H1 (cell line): Measurements from ENCODE around the gene PTAR1. TPM values are rescaled to one million over a fixed set of nuclear protein-coding genes. Genes with fewer than 3 reads are reported as not detected.

Source experiments
- CTCF ChIA-PET: fragments of 300-600 bp; sonication (Branson Sonifier 250); formaldehyde crosslinking; loops from one replicate; lab custom pipeline; 2021; ENCODE audit not compliant: partially characterized antibody; lab: Charles Lee
- POLR2A ChIA-PET: fragments of 300-600 bp; sonication (Branson Sonifier 250); formaldehyde crosslinking; loops from one replicate; lab custom pipeline; 2021; ENCODE audit warnings: inconsistent platforms; ENCODE audit not compliant: partially characterized antibody; lab: Charles Lee
- DNase-seq, 2 experiments: peaks; one replicate each; pipeline versions ENCODE4 v3.0.0 to v3.0.0-alpha.2; 2010 to 2022; ENCODE audit warnings: low spot score in 2 of 2, low read depth in 1 of 2, mixed read lengths in 1 of 2
- FAIRE-seq: peaks from 2 replicates; lab custom pipeline; 2011; peaks lifted over from hg19 to GRCh38; lab: Jason Lieb, UNC
- H2AFZ ChIP-seq: 2 replicates; pipeline ENCODE4 v1.8.1; 2012; ENCODE audit warnings: low read length, inconsistent platforms
- H2AK5ac ChIP-seq: 2 replicates; pipeline ENCODE4 v1.6.1; 2013; ENCODE audit warnings: low read depth, low read length
- H2BK120ac ChIP-seq: replicated peaks from 2 replicates; pipeline ENCODE3; 2013; ENCODE audit warnings: low read depth, low read length, inconsistent platforms
- H2BK12ac ChIP-seq: 2 replicates; pipeline ENCODE4 v1.6.1; 2013; ENCODE audit warnings: low read depth, low read length
- H2BK15ac ChIP-seq: 2 replicates; pipeline ENCODE4 v1.6.1; 2013; ENCODE audit warnings: low read length
- H2BK20ac ChIP-seq: 2 replicates; pipeline ENCODE4 v1.6.1; 2013; ENCODE audit warnings: low read length
- H2BK5ac ChIP-seq: 2 replicates; pipeline ENCODE4 v1.6.1; 2013; ENCODE audit warnings: low read depth, low read length
- H3K14ac ChIP-seq: 2 replicates; pipeline ENCODE4 v1.6.1; 2013; ENCODE audit warnings: inconsistent platforms; ENCODE audit not compliant: insufficient read length
- H3K18ac ChIP-seq: 2 replicates; pipeline ENCODE4 v1.6.1; 2013; ENCODE audit warnings: low read length; ENCODE audit errors: extremely low read depth
- H3K23ac ChIP-seq: 2 replicates; pipeline ENCODE4 v1.6.1; 2013; ENCODE audit warnings: inconsistent platforms; ENCODE audit not compliant: insufficient read length
- H3K23me2 ChIP-seq: 2 replicates; pipeline ENCODE4 v1.6.1; 2013; ENCODE audit warnings: low read depth, low read length
- H3K27ac ChIP-seq: 2 replicates; pipeline ENCODE4 v1.6.1; 2011; ENCODE audit warnings: low read depth, low read length, inconsistent platforms
- H3K27me3 ChIP-seq, 4 experiments: replicated peaks in 1 of 4; 1 replicate in 1 of 4; 2 replicates in 3 of 4; pipeline versions ENCODE4 v1.6.1 to v1.8.1; 2011 to 2013; ENCODE audit warnings: low read length in 3 of 4, mild to moderate bottlenecking in 3 of 4, inconsistent platforms in 2 of 4, mixed read lengths in 2 of 4, moderate library complexity in 1 of 4; ENCODE audit not compliant: control insufficient read depth in 3 of 4, insufficient read depth in 3 of 4; ENCODE audit errors: extremely low read depth in 1 of 4
- H3K36me3 ChIP-seq, 4 experiments: 2 replicates each; pipeline versions ENCODE4 v1.6.1 to v1.8.1; 2011 to 2013; ENCODE audit warnings: mild to moderate bottlenecking in 4 of 4, low read length in 3 of 4, moderate library complexity in 2 of 4, control low read depth in 1 of 4, inconsistent platforms in 1 of 4; ENCODE audit not compliant: insufficient read depth in 4 of 4, control insufficient read depth in 2 of 4
- H3K4ac ChIP-seq: replicated peaks from 2 replicates; pipeline ENCODE3; 2013; ENCODE audit warnings: low read length, low read depth, mixed read lengths, inconsistent platforms; ENCODE audit not compliant: insufficient read length
- H3K4me1 ChIP-seq, 4 experiments: replicated peaks in 1 of 4; 1 replicate in 1 of 4; 2 replicates in 3 of 4; pipeline versions ENCODE4 v1.6.1 to v1.8.1; 2011 to 2013; ENCODE audit warnings: low read length in 3 of 4, inconsistent platforms in 2 of 4, mixed read lengths in 1 of 4; ENCODE audit not compliant: insufficient read depth in 4 of 4, control insufficient read depth in 3 of 4
- H3K4me2 ChIP-seq, 2 experiments: 2 replicates each; pipeline versions ENCODE4 v1.6.1 to v1.8.1; 2011 to 2013; ENCODE audit warnings: low read depth in 2 of 2, low read length in 2 of 2, control low read depth in 1 of 2, inconsistent platforms in 1 of 2, mild to moderate bottlenecking in 1 of 2; ENCODE audit not compliant: insufficient read depth in 1 of 2
- H3K4me3 ChIP-seq, 4 experiments: fragments of 200-600, 300-600 bp in 1 of 4; sonication (generic), shearing (Covaris generic), sonication (Bioruptor Twin) in 1 of 4; 2 replicates each; pipeline versions ENCODE4 v1.5.1 to v1.8.1; 2011 to 2016; ENCODE audit warnings: low read length in 4 of 4, low read depth in 3 of 4, control low read depth in 2 of 4, inconsistent platforms in 2 of 4, mild to moderate bottlenecking in 2 of 4, mixed read lengths in 1 of 4, moderate library complexity in 1 of 4; ENCODE audit not compliant: insufficient read depth in 2 of 4; ENCODE audit errors: extremely low read depth in 1 of 4
- H3K56ac ChIP-seq: replicated peaks from 2 replicates; pipeline ENCODE3; 2013; ENCODE audit warnings: low read depth, mild to moderate bottlenecking, mixed read lengths, low read length, inconsistent platforms; ENCODE audit not compliant: insufficient read length
- H3K79me1 ChIP-seq: 2 replicates; pipeline ENCODE4 v1.6.1; 2013; ENCODE audit warnings: low read depth, low read length, control low read depth
- H3K79me2 ChIP-seq, 2 experiments: 2 replicates each; pipeline versions ENCODE4 v1.6.1 to v1.8.1; 2012 to 2013; ENCODE audit warnings: low read length in 2 of 2, mild to moderate bottlenecking in 2 of 2, inconsistent platforms in 1 of 2; ENCODE audit not compliant: insufficient read depth in 2 of 2, control insufficient read depth in 1 of 2
- H3K9ac ChIP-seq, 4 experiments: replicated peaks in 1 of 4; 1 replicate in 1 of 4; 2 replicates in 3 of 4; pipeline versions ENCODE4 v1.6.1 to v1.8.1; 2011 to 2013; ENCODE audit warnings: low read depth in 3 of 4, low read length in 3 of 4, control low read depth in 2 of 4, mild to moderate bottlenecking in 2 of 4, moderate library complexity in 2 of 4, inconsistent platforms in 1 of 4; ENCODE audit errors: extremely low read depth in 1 of 4
- H3K9me3 ChIP-seq, 2 experiments: 2 replicates each; pipeline versions ENCODE4 v1.6.1 to v1.8.1; 2012 to 2013; ENCODE audit warnings: mild to moderate bottlenecking in 2 of 2, moderate library complexity in 2 of 2, control low read depth in 1 of 2, inconsistent platforms in 1 of 2, low read depth in 1 of 2, low read length in 1 of 2, mixed read lengths in 1 of 2; ENCODE audit not compliant: insufficient read depth in 2 of 2
- H4K20me1 ChIP-seq, 2 experiments: replicated peaks in 1 of 2; 2 replicates each; pipeline versions ENCODE3 to v1.8.1; 2011 to 2013; ENCODE audit warnings: inconsistent platforms in 2 of 2, low read length in 2 of 2, mild to moderate bottlenecking in 1 of 2; ENCODE audit not compliant: insufficient read depth in 2 of 2, control insufficient read depth in 1 of 2
- H4K5ac ChIP-seq: 2 replicates; pipeline ENCODE4 v1.6.1; 2013; ENCODE audit warnings: low read length, low read depth, mixed read lengths, inconsistent platforms; ENCODE audit not compliant: insufficient read length
- H4K8ac ChIP-seq: 2 replicates; pipeline ENCODE4 v1.8.0; 2013; ENCODE audit warnings: mild to moderate bottlenecking, moderate library complexity, low read length, inconsistent platforms; ENCODE audit not compliant: insufficient read depth; ENCODE audit errors: extremely low read depth
- H4K91ac ChIP-seq: replicated peaks from 2 replicates; pipeline ENCODE3; 2013; ENCODE audit warnings: low read length, mixed read lengths, inconsistent platforms; ENCODE audit not compliant: insufficient read length
- CHD1 ChIP-seq: IDR thresholded peaks from 2 replicates; pipeline ENCODE4 v1.6.1; 2012; ENCODE audit warnings: low read depth, low read length, improper control_type of control experiment
- GTF2F1 ChIP-seq: IDR thresholded peaks from 2 replicates; pipeline ENCODE4 v1.6.1; 2012; ENCODE audit warnings: low read depth, low read length, improper control_type of control experiment, borderline replicate concordance
- HDAC2 ChIP-seq, 2 experiments: fragments of 300-600 bp in 1 of 2; sonication (generic) in 1 of 2; IDR thresholded peaks; 2 replicates each; pipeline ENCODE4 v1.6.1; 2011 to 2012; ENCODE audit warnings: low read depth in 2 of 2, low read length in 2 of 2, mild to moderate bottlenecking in 2 of 2, moderate library complexity in 2 of 2, borderline replicate concordance in 1 of 2, inconsistent platforms in 1 of 2
- RFX5 ChIP-seq: IDR thresholded peaks from 2 replicates; pipeline ENCODE4 v1.6.1; 2011; ENCODE audit warnings: low read depth, low read length, improper control_type of control experiment, borderline replicate concordance
- WGBS, 2 experiments: shearing (Covaris generic) in 1 of 2; methylation state at CpG; one replicate each; pipeline versions ENCODE4 v1.1.6 to v1.1.7; 2013 to 2015; ENCODE audit warnings: low lambda C conversion rate in 2 of 2, mixed read lengths in 2 of 2, inconsistent platforms in 1 of 2, low coverage in 1 of 2, missing lambda C conversion rate in 1 of 2; ENCODE audit not compliant: insufficient replicate concordance in 2 of 2, insufficient coverage in 1 of 2, insufficient read length in 1 of 2; ENCODE audit errors: extremely low coverage in 1 of 2, missing lambda C conversion rate in 1 of 2; 5-methylcytosine and 5-hydroxymethylcytosine counted together
- polyA plus RNA-seq, 7 experiments: library from polyadenylated mRNA; depleted of rRNA in 3 of 7; stranded (reverse) in 5 of 7; unstranded in 2 of 7; fragments of >200 nt in 5 of 7; fragments of 200-250 nt in 2 of 7; gene quantifications; 1 replicate in 5 of 7; 2 replicates in 1 of 7; 4 replicates in 1 of 7; pipeline versions ENCODE4 v1.2.1 to v1.2.3, GENCODE V29; 2011 to 2013; ENCODE audit warnings: missing spikeins in 2 of 7, mixed read lengths in 2 of 7
- total RNA-seq: library from RNA; stranded (reverse); fragmentation: NEBNext Ultra II Directional; extraction: Animal tissue kit (Norgen Biotek cat#: 25700); gene quantifications from 2 replicates; pipeline ENCODE4 v1.2.1, GENCODE V29; 2021
- TF ChIP-seq, protein P1 (sequence below), 3 experiments: IDR thresholded peaks; 1 replicate in 2 of 3; 2 replicates in 1 of 3; pipeline versions ENCODE4 v1.5.1 to v1.6.1; 2011; ENCODE audit warnings: low read length in 3 of 3, mild to moderate bottlenecking in 3 of 3, inconsistent platforms in 2 of 3, low read depth in 1 of 3, moderate library complexity in 1 of 3; ENCODE audit not compliant: insufficient read depth in 1 of 3; ENCODE audit errors: control extremely low read depth in 1 of 3
- TF ChIP-seq, protein P2 (sequence below): IDR thresholded peaks from 2 replicates; pipeline ENCODE4 v1.6.1; 2012; ENCODE audit warnings: inconsistent platforms

PTAR1 gene
- total and polyA plus RNA-seq, 2 of the 8 experiments (the other 6 are each of a cell fraction or from before 2014, with no cell fraction given) = 19.5 to 84.9 TPM

DNA sequence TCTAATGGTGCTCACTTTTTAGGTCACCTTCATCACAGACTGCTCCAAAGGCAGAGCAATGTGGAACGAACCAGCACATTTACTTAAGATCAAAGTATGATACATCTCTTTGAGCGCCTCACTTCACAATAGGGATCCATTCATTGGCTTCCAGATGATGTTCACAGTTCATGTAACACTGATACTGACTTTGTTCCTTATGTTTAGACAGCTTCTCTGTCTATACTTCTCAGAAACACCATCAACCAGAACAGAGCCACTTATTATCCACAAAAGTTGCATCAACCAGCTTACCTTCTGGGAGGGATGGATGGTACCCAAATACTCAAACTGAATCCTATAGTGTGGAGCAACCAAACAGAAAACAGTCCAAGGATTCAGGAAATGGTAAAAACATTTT is 4.6 kb downstream of the PTAR1 start:
- peaks cover 2 to 11% (median 8%) of the 10 kb centered on the region in 4 experiments; a peak in 5 of 7 replicates for H3K4me1 ChIP-seq
- POLR2A ChIA-PET = interaction anchor here (1.2 to 3.0 kb wide), 2 partner anchors 10 to 82 kb away, joined by 3 to 12 read pairs; no protein-coding TSS in a partner anchor
- no peak overlapping the region for H2BK5ac ChIP-seq
- H3K23ac ChIP-seq = no peak overlapping the region
- H3K18ac ChIP-seq = no peak overlapping the region
- peaks cover 3 to 8% of the 10 kb centered on the region in 2 experiments for H4K20me1 ChIP-seq
- H2AFZ ChIP-seq = no peak overlapping the region
- DNase-seq (no peak), FAIRE-seq (peak; percentile 48)
- peaks cover 0 to 45% (median 4%) of the 10 kb centered on the region in 4 experiments; a peak in 3 of 8 replicates for H3K36me3 ChIP-seq
- no peak overlapping the region for H2BK12ac ChIP-seq
- WGBS, 2 experiments = 97% methylated on average over 2 of the region's 2 CpGs; no CpG with 5 or more reads in 1 of the 2 experiments
- H3K79me2 ChIP-seq = peaks cover 26 to 93% of the 10 kb centered on the region in 2 experiments
- H2BK20ac ChIP-seq = no peak overlapping the region
- no peak overlapping the region for H3K27ac ChIP-seq
- no peak overlapping the region for H3K4ac ChIP-seq
- H3K23me2 ChIP-seq = peaks cover 2% of the 10 kb centered on the region; the same call in 1 of the 2 replicates
- H2AK5ac ChIP-seq = no peak overlapping the region
- H4K5ac ChIP-seq = no peak overlapping the region
- H3K9me3 ChIP-seq = no peaks in the 10 kb centered on the region
- no peaks in the 10 kb centered on the region; the same call in 1 of the 2 replicates for H3K79me1 ChIP-seq
- no peak overlapping the region for H4K91ac ChIP-seq
- no peak overlapping the region; a peak in 1 of 4 replicates for H3K4me2 ChIP-seq
- H3K14ac ChIP-seq = no peak overlapping the region
- H3K4me3 ChIP-seq = no peak overlapping the region
- no peak overlapping the region for H2BK120ac ChIP-seq
- no peak overlapping the region for H3K56ac ChIP-seq
- TF ChIP-seq HDAC2 (IDR thresholded peaks at IDR 0.05; ENCODE audit: borderline replicate concordance in 1 of 2, low read depth in 2 of 2, low read length in 2 of 2) (no peak), CHD1 (no peak), GTF2F1 (no peak), RFX5 (no peak)
- TF ChIP-seq, protein P1, sequence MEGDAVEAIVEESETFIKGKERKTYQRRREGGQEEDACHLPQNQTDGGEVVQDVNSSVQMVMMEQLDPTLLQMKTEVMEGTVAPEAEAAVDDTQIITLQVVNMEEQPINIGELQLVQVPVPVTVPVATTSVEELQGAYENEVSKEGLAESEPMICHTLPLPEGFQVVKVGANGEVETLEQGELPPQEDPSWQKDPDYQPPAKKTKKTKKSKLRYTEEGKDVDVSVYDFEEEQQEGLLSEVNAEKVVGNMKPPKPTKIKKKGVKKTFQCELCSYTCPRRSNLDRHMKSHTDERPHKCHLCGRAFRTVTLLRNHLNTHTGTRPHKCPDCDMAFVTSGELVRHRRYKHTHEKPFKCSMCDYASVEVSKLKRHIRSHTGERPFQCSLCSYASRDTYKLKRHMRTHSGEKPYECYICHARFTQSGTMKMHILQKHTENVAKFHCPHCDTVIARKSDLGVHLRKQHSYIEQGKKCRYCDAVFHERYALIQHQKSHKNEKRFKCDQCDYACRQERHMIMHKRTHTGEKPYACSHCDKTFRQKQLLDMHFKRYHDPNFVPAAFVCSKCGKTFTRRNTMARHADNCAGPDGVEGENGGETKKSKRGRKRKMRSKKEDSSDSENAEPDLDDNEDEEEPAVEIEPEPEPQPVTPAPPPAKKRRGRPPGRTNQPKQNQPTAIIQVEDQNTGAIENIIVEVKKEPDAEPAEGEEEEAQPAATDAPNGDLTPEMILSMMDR (IDR thresholded peaks at IDR 0.05; ENCODE audit: control extremely low read depth in 1 of 3, insufficient read depth in 1 of 3, low read depth in 1 of 3, low read length in 3 of 3) = no peak
- TF ChIP-seq, protein P2, sequence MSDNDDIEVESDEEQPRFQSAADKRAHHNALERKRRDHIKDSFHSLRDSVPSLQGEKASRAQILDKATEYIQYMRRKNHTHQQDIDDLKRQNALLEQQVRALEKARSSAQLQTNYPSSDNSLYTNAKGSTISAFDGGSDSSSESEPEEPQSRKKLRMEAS = no peak
- TF ChIP-seq, all 59 proteins: peak for 0
- Histone ChIP-seq H2BK15ac (no peak overlapping the region), H4K8ac (no peak overlapping the region), H3K9ac (no peak overlapping the region), H3K27me3 (no peaks in the 10 kb centered on the region)
- CTCF ChIA-PET = interaction anchor here (1.0 to 2.0 kb wide), 2 partner anchors 9 to 31 kb away, joined by 3 to 10 read pairs; no protein-coding TSS in a partner anchor
